ENCODE data around the gene TMEM37.

The TMEM37 gene

GRCh38 chr2:119466373-119466772, 34.7 kb downstream of the TMEM37 start:
- no peak for TF ChIP-seq MYC (IDR thresholded peaks at IDR 0.05; ENCODE audit: low read depth, low read length)
- TF ChIP-seq MAX (IDR thresholded peaks at IDR 0.05; ENCODE audit: low read depth, low read length): no peak
- TF ChIP-seq CTCF (IDR thresholded peaks at IDR 0.05; ENCODE audit: low read depth, low read length): no peak
- TF ChIP-seq POLR2A (IDR thresholded peaks at IDR 0.05; ENCODE audit: extremely low read depth, insufficient read length): no peak
- no peak overlapping the region for H3K4me3 ChIP-seq (ENCODE audit: low read depth, low read length)
- no peak for DNase-seq (ENCODE audit: low read depth)

GRCh38 chr2:119468154-119468955, 36.7 kb downstream of the TMEM37 start:
- no peak overlapping the region for H3K4me3 ChIP-seq (ENCODE audit: low read depth, low read length)
- no peak for TF ChIP-seq MAX (IDR thresholded peaks at IDR 0.05; ENCODE audit: low read depth, low read length)
- TF ChIP-seq MYC (IDR thresholded peaks at IDR 0.05; ENCODE audit: low read depth, low read length): no peak
- TF ChIP-seq POLR2A (IDR thresholded peaks at IDR 0.05; ENCODE audit: extremely low read depth, insufficient read length): no peak
- no peak for TF ChIP-seq CTCF (IDR thresholded peaks at IDR 0.05; ENCODE audit: low read depth, low read length)
- no peak for DNase-seq (ENCODE audit: low read depth)

DNA sequence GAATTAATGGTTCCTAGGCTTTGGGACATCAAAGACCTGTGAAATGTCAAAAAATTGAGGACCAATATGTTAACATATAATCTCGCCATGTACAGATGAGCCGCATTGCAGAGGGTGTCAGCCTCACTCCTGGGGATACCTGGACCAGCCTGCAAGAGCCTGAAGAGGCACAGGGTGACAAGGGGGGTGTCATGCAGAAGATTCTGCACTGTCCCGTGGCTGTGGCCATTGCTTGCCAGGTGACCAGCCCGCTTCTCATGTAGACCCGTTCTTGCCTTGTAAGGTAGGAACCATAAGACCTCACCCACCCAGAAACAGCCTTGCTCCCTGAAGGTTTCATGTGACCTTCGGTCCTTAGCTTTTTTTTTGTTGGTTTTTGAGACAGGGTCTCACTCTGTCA, 37.5 kb downstream of the TMEM37 start:
- TF ChIP-seq MAX (IDR thresholded peaks at IDR 0.05; ENCODE audit: low read depth, low read length): no peak
- no peak for TF ChIP-seq MYC (IDR thresholded peaks at IDR 0.05; ENCODE audit: low read depth, low read length)
- TF ChIP-seq POLR2A (IDR thresholded peaks at IDR 0.05; ENCODE audit: extremely low read depth, insufficient read length): no peak
- no peak for TF ChIP-seq CTCF (IDR thresholded peaks at IDR 0.05; ENCODE audit: low read depth, low read length)
- no peak overlapping the region for H3K4me3 ChIP-seq (ENCODE audit: low read depth, low read length)
- DNase-seq (ENCODE audit: low read depth): no peak

DNA sequence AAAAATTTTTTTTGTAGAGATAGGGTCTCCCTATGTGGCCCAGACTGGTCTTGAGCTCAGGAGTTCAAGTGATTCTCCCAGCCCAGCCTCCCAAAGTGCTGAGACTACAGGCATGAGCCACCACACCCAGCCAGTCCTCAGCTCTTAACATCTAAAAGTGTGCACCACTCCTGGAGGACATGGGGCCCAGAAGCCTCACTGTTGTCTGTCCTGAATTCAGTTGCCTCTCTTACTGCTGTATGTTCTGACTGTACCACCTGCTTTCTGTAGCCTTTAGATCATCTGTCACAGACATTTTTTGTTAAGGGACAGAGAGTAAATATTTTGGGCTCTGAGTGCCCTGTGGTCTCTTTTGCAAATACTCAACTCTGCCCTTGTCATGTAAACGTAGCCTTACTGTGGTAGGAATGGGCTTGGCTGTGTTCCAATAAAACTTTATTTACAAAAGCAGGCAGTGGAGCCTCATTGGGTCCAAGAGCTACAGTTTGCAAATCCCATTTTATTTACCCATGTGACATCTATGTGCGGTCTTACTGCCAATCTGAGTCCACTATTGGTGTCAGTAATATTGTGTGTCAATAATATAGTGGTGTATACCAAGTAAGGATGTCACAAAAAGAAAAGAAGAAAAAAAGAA, 38.1 kb downstream of the TMEM37 start:
- H3K4me3 ChIP-seq (ENCODE audit: low read depth, low read length): no peak overlapping the region
- DNase-seq (ENCODE audit: low read depth): no peak
- TF ChIP-seq MYC (IDR thresholded peaks at IDR 0.05; ENCODE audit: low read depth, low read length): no peak
- TF ChIP-seq CTCF (IDR thresholded peaks at IDR 0.05; ENCODE audit: low read depth, low read length): no peak
- no peak for TF ChIP-seq MAX (IDR thresholded peaks at IDR 0.05; ENCODE audit: low read depth, low read length)

GRCh38 chr2:119472749-119473148, 41.1 kb downstream of the TMEM37 start:
- TF ChIP-seq POLR2A (IDR thresholded peaks at IDR 0.05; ENCODE audit: extremely low read depth, insufficient read length) (no peak), CTCF (IDR thresholded peaks at IDR 0.05; ENCODE audit: low read depth, low read length) (no peak), MYC (IDR thresholded peaks at IDR 0.05; ENCODE audit: low read depth, low read length) (no peak)

More at GRCh38 chr2:119472749-119473148, 41.1 kb downstream of the TMEM37 start:
- DNase-seq (ENCODE audit: low read depth): no peak
- no peak overlapping the region for H3K4me3 ChIP-seq (ENCODE audit: low read depth, low read length)

Measured in NB4 (cell line).